ENCODE results near the gene PLGRKT. TPM values are rescaled to one million over a fixed set of nuclear protein-coding genes. Genes with fewer than 3 reads are reported as not detected.

PLGRKT gene
- total RNA-seq, 1 experiment from 2014 or later = 11.4 TPM

DNA sequence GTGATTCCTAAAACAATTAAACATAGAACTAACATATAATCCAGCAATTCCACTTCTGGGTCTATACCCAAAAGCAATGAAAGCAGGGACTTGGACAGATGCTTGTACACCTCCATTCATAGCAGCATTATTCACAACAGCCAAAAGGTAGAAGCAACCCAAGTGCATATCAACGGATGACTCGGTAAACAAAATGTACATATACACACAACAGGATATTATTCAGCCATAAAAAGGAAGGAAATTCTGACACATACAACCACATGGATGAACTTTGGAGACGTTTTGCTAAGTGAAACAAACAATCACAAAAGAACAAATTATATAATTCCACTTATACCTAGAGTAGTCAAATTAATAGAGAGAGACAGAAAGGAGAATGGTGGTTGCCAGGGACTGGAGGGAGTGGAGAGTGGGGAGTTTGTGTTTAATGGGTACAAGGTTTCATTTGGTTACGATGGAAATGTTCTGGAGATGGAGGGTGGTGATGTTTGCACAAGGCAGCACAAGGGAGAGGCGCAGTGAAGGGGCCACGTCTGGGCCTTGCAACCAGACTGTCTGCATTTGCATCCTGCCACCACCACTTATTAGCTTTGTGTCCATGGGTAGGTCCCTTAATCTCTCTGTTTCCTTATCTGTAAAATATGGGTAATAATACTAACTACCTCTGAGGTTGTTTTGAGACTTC, 61.8 kb downstream of the PLGRKT start:
- Histone ChIP-seq H2AFZ (ENCODE audit: low read length) (no peak overlapping the region), H3K27me3 (ENCODE audit: low read length) (no peaks in the 10 kb centered on the region), H3K4me2 (ENCODE audit: low read length) (no peak overlapping the region), H3K79me2 (ENCODE audit: low read length) (no peaks in the 10 kb centered on the region), H3K27ac (ENCODE audit: low read length) (no peak overlapping the region), H3K4me1 (ENCODE audit: insufficient read depth, low read length) (no peaks in the 10 kb centered on the region), H3K9ac (ENCODE audit: low read length) (no peak overlapping the region), H3K4me3 (ENCODE audit: low read length) (no peak overlapping the region), H3F3A (ENCODE audit: low read length, unreplicated experiment) (no peaks in the 10 kb centered on the region), H3K9me3 (ENCODE audit: low read length) (no peaks in the 10 kb centered on the region), H4K20me1 (ENCODE audit: low read length) (no peaks in the 10 kb centered on the region), H3K9me2 (replicated peaks; ENCODE audit: low read length) (no peaks in the 10 kb centered on the region), H3K36me3 (ENCODE audit: low read depth, low read length) (no peaks in the 10 kb centered on the region)
- no TSS peak for BruUV-seq (replicated peaks)
- no peak for ATAC-seq
- TF ChIP-seq EZH2phosphoT487 (IDR thresholded peaks at IDR 0.05; ENCODE audit: borderline replicate concordance, low read length) = no peak
- TF ChIP-seq, protein P1, sequence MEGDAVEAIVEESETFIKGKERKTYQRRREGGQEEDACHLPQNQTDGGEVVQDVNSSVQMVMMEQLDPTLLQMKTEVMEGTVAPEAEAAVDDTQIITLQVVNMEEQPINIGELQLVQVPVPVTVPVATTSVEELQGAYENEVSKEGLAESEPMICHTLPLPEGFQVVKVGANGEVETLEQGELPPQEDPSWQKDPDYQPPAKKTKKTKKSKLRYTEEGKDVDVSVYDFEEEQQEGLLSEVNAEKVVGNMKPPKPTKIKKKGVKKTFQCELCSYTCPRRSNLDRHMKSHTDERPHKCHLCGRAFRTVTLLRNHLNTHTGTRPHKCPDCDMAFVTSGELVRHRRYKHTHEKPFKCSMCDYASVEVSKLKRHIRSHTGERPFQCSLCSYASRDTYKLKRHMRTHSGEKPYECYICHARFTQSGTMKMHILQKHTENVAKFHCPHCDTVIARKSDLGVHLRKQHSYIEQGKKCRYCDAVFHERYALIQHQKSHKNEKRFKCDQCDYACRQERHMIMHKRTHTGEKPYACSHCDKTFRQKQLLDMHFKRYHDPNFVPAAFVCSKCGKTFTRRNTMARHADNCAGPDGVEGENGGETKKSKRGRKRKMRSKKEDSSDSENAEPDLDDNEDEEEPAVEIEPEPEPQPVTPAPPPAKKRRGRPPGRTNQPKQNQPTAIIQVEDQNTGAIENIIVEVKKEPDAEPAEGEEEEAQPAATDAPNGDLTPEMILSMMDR (conservative IDR thresholded peaks at IDR 0.05; ENCODE audit: low read depth, low read length) = no peak
- no peak for TF ChIP-seq EZH2 (IDR thresholded peaks at IDR 0.05; ENCODE audit: low read length, unreplicated experiment)
- peak; percentile 31 for DNase-seq
- intact Hi-C loops (cut with micrococcal nuclease) = no loop called here
- POLR2A ChIA-PET (ENCODE audit: unreplicated experiment) = no interaction called here
- CTCF ChIA-PET = no interaction called here

DNA sequence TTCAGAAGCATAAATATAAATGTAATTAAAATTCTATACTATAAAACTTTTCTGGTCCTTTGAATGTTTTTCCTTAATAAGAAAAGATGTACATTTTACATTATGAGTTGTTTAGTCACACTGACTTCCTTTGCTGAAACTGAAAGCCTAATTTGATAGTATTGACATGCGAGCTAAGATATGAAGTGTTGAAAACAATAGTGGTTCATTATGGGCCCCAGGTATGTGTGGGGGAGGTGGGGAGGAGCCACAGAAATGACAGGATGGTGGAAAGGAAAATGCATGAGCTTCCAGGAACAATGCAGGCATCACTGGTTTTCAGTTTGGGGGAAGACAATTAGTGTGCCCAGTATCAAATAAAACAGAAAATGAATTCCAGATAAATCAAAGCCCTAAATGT, 62.6 kb downstream of the PLGRKT start:
- no peak overlapping the region for H3K4me2 ChIP-seq (ENCODE audit: low read length)
- TF ChIP-seq, protein P1 (conservative IDR thresholded peaks at IDR 0.05; ENCODE audit: low read depth, low read length) = no peak
- no peak for TF ChIP-seq EZH2phosphoT487 (IDR thresholded peaks at IDR 0.05; ENCODE audit: borderline replicate concordance, low read length)
- TF ChIP-seq EZH2 (IDR thresholded peaks at IDR 0.05; ENCODE audit: low read length, unreplicated experiment) = no peak
- no peaks in the 10 kb centered on the region for H3K9me2 ChIP-seq (replicated peaks; ENCODE audit: low read length)
- no peaks in the 10 kb centered on the region for H3K27me3 ChIP-seq (ENCODE audit: low read length)
- H3K9ac ChIP-seq (ENCODE audit: low read length) = no peak overlapping the region
- no peaks in the 10 kb centered on the region for H3K9me3 ChIP-seq (ENCODE audit: low read length)
- ATAC-seq (no peak), DNase-seq (no peak)
- H3K27ac ChIP-seq (ENCODE audit: low read length) = no peak overlapping the region
- H4K20me1 ChIP-seq (ENCODE audit: low read length) = no peaks in the 10 kb centered on the region
- intact Hi-C loops (cut with micrococcal nuclease) = no loop called here
- POLR2A ChIA-PET (ENCODE audit: unreplicated experiment) = no interaction called here
- H2AFZ ChIP-seq (ENCODE audit: low read length) = no peak overlapping the region
- H3K36me3 ChIP-seq (ENCODE audit: low read depth, low read length) = no peaks in the 10 kb centered on the region
- no peaks in the 10 kb centered on the region for H3K4me1 ChIP-seq (ENCODE audit: insufficient read depth, low read length)
- CTCF ChIA-PET = no interaction called here
- H3K79me2 ChIP-seq (ENCODE audit: low read length) = no peaks in the 10 kb centered on the region
- no TSS peak for BruUV-seq (replicated peaks)
- H3F3A ChIP-seq (ENCODE audit: low read length, unreplicated experiment) = no peaks in the 10 kb centered on the region
- no peak overlapping the region for H3K4me3 ChIP-seq (ENCODE audit: low read length)

DNA sequence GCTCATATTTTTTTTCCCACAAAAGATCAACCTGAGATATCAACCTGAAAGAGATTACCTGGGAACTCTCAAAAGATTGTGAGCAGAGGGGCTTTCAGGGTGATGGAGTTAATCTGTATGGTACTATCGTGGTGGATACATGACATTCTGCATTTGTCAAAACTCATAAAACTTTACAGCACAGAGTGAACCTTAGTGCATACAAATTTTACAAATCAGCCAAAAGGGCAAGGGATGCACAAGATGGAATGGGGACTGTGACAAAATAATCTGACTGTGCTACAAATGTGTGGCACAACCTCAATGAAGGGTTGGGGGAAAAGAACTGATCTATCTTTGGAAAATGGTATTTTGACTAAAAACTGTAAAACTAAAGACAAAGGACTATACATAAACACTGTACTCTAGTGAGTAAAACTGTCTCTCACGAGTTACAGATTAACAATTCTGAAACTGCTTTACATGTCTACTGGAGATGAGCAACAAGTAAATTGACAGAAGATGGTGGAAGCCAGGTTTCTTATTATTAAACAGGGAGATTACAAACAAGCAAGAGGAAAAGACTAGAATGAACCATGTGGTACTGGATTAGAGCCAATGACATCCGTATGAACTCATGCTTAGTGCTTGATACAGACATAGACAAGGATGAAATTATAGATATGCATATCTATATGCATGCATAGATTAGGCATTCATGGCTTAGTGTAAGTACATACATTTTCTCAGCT, 73.3 kb downstream of the PLGRKT start:
- Histone ChIP-seq H3K27me3 (ENCODE audit: low read length) (no peaks in the 10 kb centered on the region), H3K79me2 (ENCODE audit: low read length) (no peaks in the 10 kb centered on the region), H3K36me3 (ENCODE audit: low read depth, low read length) (no peaks in the 10 kb centered on the region), H3K9me3 (ENCODE audit: low read length) (no peaks in the 10 kb centered on the region), H3K9me2 (replicated peaks; ENCODE audit: low read length) (no peaks in the 10 kb centered on the region), H3K4me1 (ENCODE audit: insufficient read depth, low read length) (no peaks in the 10 kb centered on the region), H3F3A (ENCODE audit: low read length, unreplicated experiment) (no peaks in the 10 kb centered on the region), H2AFZ (ENCODE audit: low read length) (no peak overlapping the region), H3K4me3 (ENCODE audit: low read length) (no peak overlapping the region), H3K4me2 (ENCODE audit: low read length) (no peak overlapping the region), H4K20me1 (ENCODE audit: low read length) (no peaks in the 10 kb centered on the region), H3K9ac (ENCODE audit: low read length) (no peak overlapping the region), H3K27ac (ENCODE audit: low read length) (no peak overlapping the region)
- no TSS peak for BruUV-seq (replicated peaks)
- ChIA-PET POLR2A (ENCODE audit: unreplicated experiment) (no interaction called here), CTCF (no interaction called here)
- no peak for TF ChIP-seq EZH2phosphoT487 (IDR thresholded peaks at IDR 0.05; ENCODE audit: borderline replicate concordance, low read length)
- TF ChIP-seq, protein P1 (conservative IDR thresholded peaks at IDR 0.05; ENCODE audit: low read depth, low read length) = no peak
- no peak for TF ChIP-seq EZH2 (IDR thresholded peaks at IDR 0.05; ENCODE audit: low read length, unreplicated experiment)
- no peak for ATAC-seq
- intact Hi-C loops (cut with micrococcal nuclease) = no loop called here
- DNase-seq = no peak
